ENCODE data around the gene MN1.

MN1 gene

GRCh38 chr22:27709919-27710675 lies 91.5 kb downstream of the MN1 start:
- DNase-seq: no peak

- DNase-seq: no peak
Observed at GRCh38 chr22:27706489-27706888, 95.1 kb downstream of the MN1 start.

- DNase-seq: no peak
Observed at GRCh38 chr22:27705408-27706080, 96.0 kb downstream of the MN1 start.

- no peak for DNase-seq
Observed at GRCh38 chr22:27704581-27704980, 97.0 kb downstream of the MN1 start.

- DNase-seq: no peak
Observed at GRCh38 chr22:27699383-27700019, 102.1 kb downstream of the MN1 start.

- no peak for DNase-seq
Observed at GRCh38 chr22:27698813-27699212, 102.7 kb downstream of the MN1 start.

Data from DMS79 treated with DMSO at 0.1 percent for 48 hours (cell line).